Measurements from ENCODE around the gene SAMD3. TPM values are rescaled to one million over a fixed set of nuclear protein-coding genes. Genes with fewer than 3 reads are reported as not detected.

The SAMD3 gene
- total RNA-seq, 2 donors from 2014 or later, result 1.5 to 2.6 TPM

GRCh38 chr6:130105996-130106704 is 116.6 kb downstream of the SAMD3 start:
- intact Hi-C loops (cut with DNase I), result loop anchor here in 1 of 2 donors (5.0 kb wide), 1 partner anchor 49 kb away; no protein-coding TSS in a partner anchor
- DNase-seq (ENCODE audit: low spot score), result no peak

GRCh38 chr6:130099119-130099518 is 123.6 kb downstream of the SAMD3 start:
- DNase-seq (ENCODE audit: low spot score), result no peak
- intact Hi-C loops (cut with DNase I), result loop anchor here in 1 of 2 donors (5.0 kb wide), 1 partner anchor 1547 kb away; no protein-coding TSS in a partner anchor

GRCh38 chr6:130098317-130098716 is 124.4 kb downstream of the SAMD3 start:
- intact Hi-C loops (cut with DNase I), result loop anchor here in 1 of 2 donors (5.0 kb wide), 1 partner anchor 1546 kb away; no protein-coding TSS in a partner anchor
- no peak for DNase-seq (ENCODE audit: low spot score)

Other genes starting within 250 kb of the SAMD3 start
- 10 to 100 TPM in 1 of 2 donors, 1 to 10 TPM in 1; 6.4 to 10.5 TPM for gene L3MBTL3, start 204.4 kb downstream of the SAMD3 start, total RNA-seq
- gene TMEM200A, start 143.1 kb upstream of the SAMD3 start, total RNA-seq, result 10 to 100 TPM; 10.3 to 24.0 TPM